Measurements from ENCODE around the gene CD19.

DNA sequence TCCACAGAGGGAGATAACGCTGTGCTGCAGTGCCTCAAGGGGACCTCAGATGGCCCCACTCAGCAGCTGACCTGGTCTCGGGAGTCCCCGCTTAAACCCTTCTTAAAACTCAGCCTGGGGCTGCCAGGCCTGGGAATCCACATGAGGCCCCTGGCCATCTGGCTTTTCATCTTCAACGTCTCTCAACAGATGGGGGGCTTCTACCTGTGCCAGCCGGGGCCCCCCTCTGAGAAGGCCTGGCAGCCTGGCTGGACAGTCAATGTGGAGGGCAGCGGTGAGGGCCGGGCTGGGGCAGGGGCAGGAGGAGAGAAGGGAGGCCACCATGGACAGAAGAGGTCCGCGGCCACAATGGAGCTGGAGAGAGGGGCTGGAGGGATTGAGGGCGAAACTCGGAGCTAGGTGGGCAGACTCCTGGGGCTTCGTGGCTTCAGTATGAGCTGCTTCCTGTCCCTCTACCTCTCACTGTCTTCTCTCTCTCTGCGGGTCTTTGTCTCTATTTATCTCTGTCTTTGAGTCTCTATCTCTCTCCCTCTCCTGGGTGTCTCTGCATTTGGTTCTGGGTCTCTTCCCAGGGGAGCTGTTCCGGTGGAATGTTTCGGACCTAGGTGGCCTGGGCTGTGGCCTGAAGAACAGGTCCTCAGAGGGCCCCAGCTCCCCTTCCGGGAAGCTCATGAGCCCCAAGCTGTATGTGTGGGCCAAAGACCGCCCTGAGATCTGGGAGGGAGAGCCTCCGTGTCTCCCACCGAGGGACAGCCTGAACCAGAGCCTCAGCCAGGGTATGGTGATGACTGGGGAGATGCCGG is 769 bp downstream of the CD19 start:
- TF ChIP-seq, protein P1, sequence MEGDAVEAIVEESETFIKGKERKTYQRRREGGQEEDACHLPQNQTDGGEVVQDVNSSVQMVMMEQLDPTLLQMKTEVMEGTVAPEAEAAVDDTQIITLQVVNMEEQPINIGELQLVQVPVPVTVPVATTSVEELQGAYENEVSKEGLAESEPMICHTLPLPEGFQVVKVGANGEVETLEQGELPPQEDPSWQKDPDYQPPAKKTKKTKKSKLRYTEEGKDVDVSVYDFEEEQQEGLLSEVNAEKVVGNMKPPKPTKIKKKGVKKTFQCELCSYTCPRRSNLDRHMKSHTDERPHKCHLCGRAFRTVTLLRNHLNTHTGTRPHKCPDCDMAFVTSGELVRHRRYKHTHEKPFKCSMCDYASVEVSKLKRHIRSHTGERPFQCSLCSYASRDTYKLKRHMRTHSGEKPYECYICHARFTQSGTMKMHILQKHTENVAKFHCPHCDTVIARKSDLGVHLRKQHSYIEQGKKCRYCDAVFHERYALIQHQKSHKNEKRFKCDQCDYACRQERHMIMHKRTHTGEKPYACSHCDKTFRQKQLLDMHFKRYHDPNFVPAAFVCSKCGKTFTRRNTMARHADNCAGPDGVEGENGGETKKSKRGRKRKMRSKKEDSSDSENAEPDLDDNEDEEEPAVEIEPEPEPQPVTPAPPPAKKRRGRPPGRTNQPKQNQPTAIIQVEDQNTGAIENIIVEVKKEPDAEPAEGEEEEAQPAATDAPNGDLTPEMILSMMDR (optimal IDR thresholded peaks at IDR 0.05 in 1 of 3, IDR thresholded peaks at IDR 0.05 in 1 of 3, conservative IDR thresholded peaks at IDR 0.05 in 1 of 3; ENCODE audit: extremely low read depth in 1 of 3, insufficient read depth in 2 of 3, low read length in 3 of 3): no peak
- TF ChIP-seq EZH2 (IDR thresholded peaks at IDR 0.05; ENCODE audit: low read length): no peak
